Mesenchymal stem cell (in vitro differentiated cells and primary cell): ENCODE data around the gene RASA2.
A peak's percentile ranks its signal among the peaks of the same experiment; 100 is the strongest.

Source experiments
- DNase-seq: peaks from one replicate; pipeline ENCODE4 v3.0.0-alpha.2; 2013
- H2AFZ ChIP-seq: one replicate; pipeline ENCODE4 v1.6.1; 2013; ENCODE audit warnings: low read depth, mild to moderate bottlenecking, control low read depth, inconsistent platforms, low read length, moderate library complexity
- H2AK5ac ChIP-seq: 2 replicates; pipeline ENCODE4 v1.6.1; 2013; ENCODE audit warnings: low read length, moderate library complexity, mild to moderate bottlenecking, inconsistent platforms; ENCODE audit not compliant: severe bottlenecking
- H2BK120ac ChIP-seq: one replicate; pipeline ENCODE4 v1.6.1; 2013; ENCODE audit warnings: low read depth, mild to moderate bottlenecking, inconsistent platforms, low read length, moderate library complexity
- H2BK12ac ChIP-seq, 2 experiments: one replicate each; pipeline ENCODE4 v1.6.1; 2013; ENCODE audit warnings: inconsistent platforms in 2 of 2, low read length in 2 of 2, mild to moderate bottlenecking in 2 of 2, moderate library complexity in 2 of 2, control low read depth in 1 of 2
- H2BK15ac ChIP-seq: one replicate; pipeline ENCODE4 v1.6.1; 2013; ENCODE audit warnings: mild to moderate bottlenecking, low read depth, inconsistent platforms; ENCODE audit not compliant: poor library complexity, severe bottlenecking
- H2BK5ac ChIP-seq: 2 replicates; pipeline ENCODE4 v1.6.1; 2013; ENCODE audit warnings: low read depth, mild to moderate bottlenecking, low read length, control low read depth, inconsistent platforms; ENCODE audit not compliant: poor library complexity, severe bottlenecking
- H3K14ac ChIP-seq, 2 experiments: one replicate each; pipeline ENCODE4 v1.6.1; 2013; ENCODE audit warnings: inconsistent platforms in 2 of 2, low read length in 2 of 2, control low read depth in 1 of 2, mild to moderate bottlenecking in 1 of 2, moderate library complexity in 1 of 2
- H3K18ac ChIP-seq, 2 experiments: one replicate each; pipeline ENCODE4 v1.6.1; 2013; ENCODE audit warnings: inconsistent platforms in 2 of 2, low read length in 2 of 2, control low read depth in 1 of 2, low read depth in 1 of 2, mild to moderate bottlenecking in 1 of 2
- H3K23ac ChIP-seq, 2 experiments: one replicate each; pipeline ENCODE4 v1.6.1; 2013; ENCODE audit warnings: inconsistent platforms in 2 of 2, low read length in 2 of 2, mild to moderate bottlenecking in 2 of 2, moderate library complexity in 2 of 2, control low read depth in 1 of 2
- H3K27ac ChIP-seq: 2 replicates; pipeline ENCODE4 v1.5.1; 2013; ENCODE audit warnings: mild to moderate bottlenecking, moderate library complexity, low read length, control low read depth, inconsistent platforms; ENCODE audit not compliant: poor library complexity, severe bottlenecking
- H3K27me3 ChIP-seq, 2 experiments: 2 replicates each; pipeline versions ENCODE4 v1.6.1 to v1.7.0; 2013; ENCODE audit warnings: low read length in 2 of 2, mild to moderate bottlenecking in 2 of 2, moderate library complexity in 2 of 2, control low read depth in 1 of 2, inconsistent platforms in 1 of 2; ENCODE audit not compliant: control insufficient read depth in 1 of 2, insufficient read depth in 1 of 2
- H3K36me3 ChIP-seq, 2 experiments: 2 replicates each; pipeline versions ENCODE4 v1.6.1 to v1.7.0; 2013; ENCODE audit warnings: low read length in 2 of 2, control low read depth in 1 of 2, inconsistent platforms in 1 of 2, low read depth in 1 of 2, mild to moderate bottlenecking in 1 of 2; ENCODE audit not compliant: insufficient read depth in 2 of 2, control insufficient read depth in 1 of 2
- H3K4ac ChIP-seq, 2 experiments: one replicate each; pipeline ENCODE4 v1.6.1; 2013; ENCODE audit warnings: inconsistent platforms in 2 of 2, low read length in 2 of 2, mild to moderate bottlenecking in 2 of 2, moderate library complexity in 2 of 2, control low read depth in 1 of 2, low read depth in 1 of 2
- H3K4me1 ChIP-seq: 2 replicates; pipeline ENCODE4 v1.6.1; 2013; ENCODE audit warnings: low read depth, low read length, control low read depth; ENCODE audit not compliant: control insufficient read depth, insufficient read depth
- H3K4me2 ChIP-seq: 2 replicates; pipeline ENCODE4 v1.6.1; 2013; ENCODE audit warnings: low read length, mild to moderate bottlenecking, inconsistent platforms; ENCODE audit not compliant: poor library complexity, severe bottlenecking
- H3K4me3 ChIP-seq, 2 experiments: 2 replicates each; pipeline versions ENCODE4 v1.5.1 to v1.7.0; 2013; ENCODE audit warnings: low read length in 2 of 2, mild to moderate bottlenecking in 2 of 2, control low read depth in 1 of 2, low read depth in 1 of 2; ENCODE audit not compliant: insufficient read depth in 1 of 2
- H3K79me1 ChIP-seq: replicated peaks from 2 replicates; pipeline ENCODE4 v1.6.1; 2013; ENCODE audit warnings: mild to moderate bottlenecking, control low read depth, low read length, inconsistent platforms; ENCODE audit not compliant: poor library complexity, severe bottlenecking
- H3K9ac ChIP-seq: 2 replicates; pipeline ENCODE4 v1.7.0; 2013; ENCODE audit warnings: mild to moderate bottlenecking, low read length, moderate library complexity
- H3K9me3 ChIP-seq: 2 replicates; pipeline ENCODE4 v1.7.0; 2013; ENCODE audit warnings: mild to moderate bottlenecking, low read length; ENCODE audit not compliant: control insufficient read depth
- H4K8ac ChIP-seq: one replicate; pipeline ENCODE4 v1.6.1; 2013; ENCODE audit warnings: inconsistent platforms, mild to moderate bottlenecking, low read length, moderate library complexity
- H4K91ac ChIP-seq: one replicate; pipeline ENCODE4 v1.6.1; 2013; ENCODE audit warnings: mild to moderate bottlenecking, low read length, inconsistent platforms
- WGBS: methylation state at CpG from one replicate; pipeline ENCODE4 v1.1.7; 2013; ENCODE audit warnings: mixed read lengths; 5-methylcytosine and 5-hydroxymethylcytosine counted together

RASA2 gene

DNA sequence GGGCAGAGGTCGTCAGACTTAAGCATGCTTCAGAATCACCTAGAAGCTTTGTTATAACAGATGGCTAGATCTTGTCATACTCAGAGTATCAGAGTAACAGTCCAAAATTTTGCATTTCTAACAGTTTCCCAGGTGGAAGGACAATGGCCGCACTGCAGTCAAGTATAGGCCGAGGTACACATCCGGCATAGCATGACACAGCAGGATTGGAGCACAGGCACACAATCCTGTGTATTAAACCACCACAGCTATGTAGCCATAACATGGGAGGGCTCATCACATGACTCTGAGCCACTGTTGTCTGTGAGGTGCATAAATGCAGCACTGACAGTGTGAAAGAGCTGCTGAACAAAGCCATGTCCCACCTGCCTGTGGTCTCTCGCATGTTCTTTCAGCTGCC is 165.5 kb downstream of the RASA2 start:
- Histone ChIP-seq H3K4ac (no peak overlapping the region), H3K4me1 (no peaks in the 10 kb centered on the region), H2BK120ac (no peak overlapping the region), H2BK5ac (no peak overlapping the region), H3K27ac (no peak overlapping the region), H3K4me2 (no peak overlapping the region), H2AK5ac (no peak overlapping the region), H2AFZ (no peak overlapping the region), H2BK15ac (no peak overlapping the region), H3K27me3 (peaks cover 0 to 26% of the 10 kb centered on the region in 2 experiments), H3K4me3 (no peak overlapping the region), H3K23ac (no peak overlapping the region), H3K36me3 (no peaks in the 10 kb centered on the region), H3K79me1 (no peaks in the 10 kb centered on the region), H3K9ac (no peak overlapping the region), H2BK12ac (no peak overlapping the region), H4K91ac (no peak overlapping the region), H3K14ac (peak overlapping the region in 1 of 2 experiments; percentile 64), H4K8ac (no peak overlapping the region), H3K9me3 (no peaks in the 10 kb centered on the region), H3K18ac (no peak overlapping the region)
- 97% methylated on average over 5 of the region's 5 CpGs for WGBS
- DNase-seq: no peak

DNA sequence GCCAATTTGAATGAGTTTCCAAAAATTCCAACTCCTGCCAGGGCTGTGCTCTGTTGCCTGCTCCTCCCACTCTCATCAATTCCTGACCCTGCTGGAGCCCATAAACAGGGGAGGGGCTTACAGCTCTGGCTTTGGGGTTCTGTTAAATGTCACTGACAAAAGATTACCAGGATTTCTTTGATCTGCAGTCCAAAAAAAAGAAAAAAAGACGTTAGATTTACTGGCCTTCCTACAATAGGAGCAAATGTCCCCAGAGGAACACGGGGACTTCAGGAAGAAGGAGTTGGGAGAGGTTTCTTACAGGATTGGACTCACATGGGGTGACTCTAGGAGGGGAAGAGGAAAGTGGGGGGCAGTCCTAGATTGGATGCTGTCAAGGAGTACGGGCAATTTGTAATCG is 167.0 kb downstream of the RASA2 start:
- Histone ChIP-seq H4K8ac (no peak overlapping the region), H2BK15ac (no peak overlapping the region), H3K9me3 (no peaks in the 10 kb centered on the region), H3K27me3 (peaks cover 13 to 41% of the 10 kb centered on the region in 2 experiments), H3K23ac (no peak overlapping the region), H3K79me1 (no peaks in the 10 kb centered on the region), H3K14ac (no peak overlapping the region), H3K4me1 (no peaks in the 10 kb centered on the region), H2BK12ac (no peak overlapping the region), H3K4me2 (no peak overlapping the region), H3K36me3 (no peaks in the 10 kb centered on the region), H3K4me3 (no peak overlapping the region), H3K18ac (no peak overlapping the region), H3K27ac (no peak overlapping the region), H3K9ac (no peak overlapping the region), H3K4ac (no peak overlapping the region), H2AFZ (no peak overlapping the region), H4K91ac (no peak overlapping the region), H2AK5ac (no peak overlapping the region), H2BK5ac (no peak overlapping the region), H2BK120ac (no peak overlapping the region)
- no peak for DNase-seq
- 54% methylated on average over 4 of the region's 4 CpGs for WGBS

DNA sequence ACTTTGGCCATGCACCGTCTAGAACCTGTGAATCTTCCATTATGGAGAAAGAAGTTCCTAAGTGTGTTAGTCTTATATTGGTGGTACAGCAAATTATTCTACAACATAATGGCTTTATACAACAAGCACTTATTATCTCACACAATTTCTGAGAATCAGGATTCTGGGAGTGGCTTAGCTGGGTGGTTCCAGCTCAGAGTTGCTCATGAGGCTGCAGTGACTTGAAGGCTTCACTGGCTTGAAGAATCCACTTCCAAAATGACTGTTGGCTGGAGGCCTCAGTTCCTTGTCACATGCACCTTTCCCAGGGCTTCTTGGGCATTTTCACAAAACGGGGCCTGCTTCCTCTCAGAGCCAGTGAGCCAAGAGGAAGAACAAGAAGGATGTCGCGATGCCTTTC is 169.0 kb downstream of the RASA2 start:
- Histone ChIP-seq H3K4me1 (peaks cover 9% of the 10 kb centered on the region), H3K9me3 (no peaks in the 10 kb centered on the region), H2BK5ac (no peak overlapping the region), H2BK15ac (no peak overlapping the region), H3K4me3 (no peak overlapping the region), H3K79me1 (no peaks in the 10 kb centered on the region), H3K36me3 (no peaks in the 10 kb centered on the region), H3K4me2 (no peak overlapping the region), H2AK5ac (no peak overlapping the region), H3K27ac (no peak overlapping the region), H3K27me3 (peaks cover 18 to 56% of the 10 kb centered on the region in 2 experiments), H4K91ac (no peak overlapping the region), H3K14ac (no peak overlapping the region), H3K4ac (no peak overlapping the region), H2BK120ac (no peak overlapping the region), H3K18ac (no peak overlapping the region), H2AFZ (no peak overlapping the region), H4K8ac (no peak overlapping the region), H2BK12ac (no peak overlapping the region), H3K9ac (no peak overlapping the region), H3K23ac (no peak overlapping the region)
- 90% methylated on average over 3 of the region's 4 CpGs for WGBS
- DNase-seq: no peak

DNA sequence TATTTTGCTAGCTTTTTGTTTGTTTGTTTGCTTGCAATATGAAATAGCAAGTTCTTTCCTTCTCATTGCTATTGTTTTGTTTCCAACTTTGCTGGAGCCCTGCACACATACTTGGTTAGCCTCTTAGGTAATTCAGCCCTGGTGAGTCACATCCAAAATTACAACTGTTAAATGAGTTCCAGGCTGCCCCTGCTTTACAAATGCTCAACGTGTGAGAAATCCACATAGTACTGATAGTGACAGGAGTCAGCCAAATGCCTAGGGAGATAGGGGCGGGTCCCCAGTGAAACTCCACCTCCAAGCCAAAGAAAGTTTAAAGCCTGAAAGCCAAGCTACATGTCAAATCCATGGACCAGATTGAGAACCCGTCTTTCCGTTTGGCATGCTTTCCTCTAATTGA is 169.9 kb downstream of the RASA2 start:
- no peak overlapping the region for H2BK12ac ChIP-seq
- peaks cover 18 to 59% of the 10 kb centered on the region in 2 experiments for H3K27me3 ChIP-seq
- no peak overlapping the region for H3K4me2 ChIP-seq
- no peak overlapping the region for H3K27ac ChIP-seq
- peak; percentile 21 for DNase-seq
- H3K79me1 ChIP-seq: no peaks in the 10 kb centered on the region
- no peak overlapping the region for H2AK5ac ChIP-seq
- no peaks in the 10 kb centered on the region for H3K9me3 ChIP-seq
- WGBS: 28% methylated on average over 4 of the region's 4 CpGs
- H3K4me1 ChIP-seq: peaks cover 9% of the 10 kb centered on the region
- H3K36me3 ChIP-seq: no peaks in the 10 kb centered on the region
- no peak overlapping the region for H3K4ac ChIP-seq
- H3K4me3 ChIP-seq: peak overlapping the region in 1 of 2 experiments; percentile 5
- no peak overlapping the region for H3K18ac ChIP-seq
- no peak overlapping the region for H2AFZ ChIP-seq
- no peak overlapping the region for H2BK5ac ChIP-seq
- H2BK120ac ChIP-seq: no peak overlapping the region
- no peak overlapping the region for H3K23ac ChIP-seq
- no peak overlapping the region for H3K9ac ChIP-seq
- H3K14ac ChIP-seq: no peak overlapping the region
- no peak overlapping the region for H2BK15ac ChIP-seq
- no peak overlapping the region for H4K91ac ChIP-seq
- H4K8ac ChIP-seq: no peak overlapping the region
